Measurements from ENCODE around the gene SOX6. TPM values are rescaled to one million over a fixed set of nuclear protein-coding genes. Genes with fewer than 3 reads are reported as not detected.

SOX6 gene
- total RNA-seq, 1 donor from 2014 or later = 13.4 TPM

GRCh38 chr11:16178273-16178672 lies 178.1 kb downstream of the SOX6 start:
- Mint-ChIP-seq H3K4me3 (ENCODE audit: unreplicated experiment) (no peak overlapping the region), H3K27ac (ENCODE audit: unreplicated experiment) (no peak overlapping the region), H3K36me3 (ENCODE audit: unreplicated experiment) (peaks cover 2% of the 10 kb centered on the region), H3K27me3 (ENCODE audit: unreplicated experiment) (no peaks in the 10 kb centered on the region), H3K4me1 (ENCODE audit: unreplicated experiment) (peaks cover 34% of the 10 kb centered on the region), H3K9me3 (ENCODE audit: unreplicated experiment) (no peaks in the 10 kb centered on the region)
- DNase-seq (ENCODE audit: extremely low spot score, unreplicated experiment) = no peak
- TF ChIP-seq, protein P1, sequence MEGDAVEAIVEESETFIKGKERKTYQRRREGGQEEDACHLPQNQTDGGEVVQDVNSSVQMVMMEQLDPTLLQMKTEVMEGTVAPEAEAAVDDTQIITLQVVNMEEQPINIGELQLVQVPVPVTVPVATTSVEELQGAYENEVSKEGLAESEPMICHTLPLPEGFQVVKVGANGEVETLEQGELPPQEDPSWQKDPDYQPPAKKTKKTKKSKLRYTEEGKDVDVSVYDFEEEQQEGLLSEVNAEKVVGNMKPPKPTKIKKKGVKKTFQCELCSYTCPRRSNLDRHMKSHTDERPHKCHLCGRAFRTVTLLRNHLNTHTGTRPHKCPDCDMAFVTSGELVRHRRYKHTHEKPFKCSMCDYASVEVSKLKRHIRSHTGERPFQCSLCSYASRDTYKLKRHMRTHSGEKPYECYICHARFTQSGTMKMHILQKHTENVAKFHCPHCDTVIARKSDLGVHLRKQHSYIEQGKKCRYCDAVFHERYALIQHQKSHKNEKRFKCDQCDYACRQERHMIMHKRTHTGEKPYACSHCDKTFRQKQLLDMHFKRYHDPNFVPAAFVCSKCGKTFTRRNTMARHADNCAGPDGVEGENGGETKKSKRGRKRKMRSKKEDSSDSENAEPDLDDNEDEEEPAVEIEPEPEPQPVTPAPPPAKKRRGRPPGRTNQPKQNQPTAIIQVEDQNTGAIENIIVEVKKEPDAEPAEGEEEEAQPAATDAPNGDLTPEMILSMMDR (IDR thresholded peaks at IDR 0.05) = no peak

DNA sequence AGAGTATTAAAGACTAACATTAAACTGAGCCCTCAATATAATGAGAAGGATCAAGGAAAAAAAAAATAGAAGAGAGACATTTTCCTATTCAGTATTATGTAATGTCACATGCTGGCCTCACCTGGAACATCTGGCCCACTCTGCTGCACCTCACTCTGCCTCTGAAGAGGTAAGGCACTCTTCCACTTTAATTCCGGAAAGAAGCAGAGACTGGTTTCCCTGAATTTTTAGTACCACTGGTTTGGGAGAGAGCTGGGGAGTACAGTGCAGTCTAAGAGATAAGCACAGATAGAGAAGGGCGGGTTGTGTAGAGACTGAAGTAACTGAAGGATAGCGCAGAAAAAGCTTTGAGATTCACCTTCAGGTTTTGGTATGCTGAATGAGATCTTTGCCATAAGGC lies 178.7 kb downstream of the SOX6 start:
- Mint-ChIP-seq H3K4me1 (ENCODE audit: unreplicated experiment) (peaks cover 34% of the 10 kb centered on the region), H3K36me3 (ENCODE audit: unreplicated experiment) (peaks cover 2% of the 10 kb centered on the region), H3K9me3 (ENCODE audit: unreplicated experiment) (no peaks in the 10 kb centered on the region), H3K27ac (ENCODE audit: unreplicated experiment) (no peak overlapping the region), H3K4me3 (ENCODE audit: unreplicated experiment) (no peak overlapping the region), H3K27me3 (ENCODE audit: unreplicated experiment) (no peaks in the 10 kb centered on the region)
- TF ChIP-seq, protein P1 (IDR thresholded peaks at IDR 0.05) = no peak
- DNase-seq (ENCODE audit: extremely low spot score, unreplicated experiment) = no peak

DNA sequence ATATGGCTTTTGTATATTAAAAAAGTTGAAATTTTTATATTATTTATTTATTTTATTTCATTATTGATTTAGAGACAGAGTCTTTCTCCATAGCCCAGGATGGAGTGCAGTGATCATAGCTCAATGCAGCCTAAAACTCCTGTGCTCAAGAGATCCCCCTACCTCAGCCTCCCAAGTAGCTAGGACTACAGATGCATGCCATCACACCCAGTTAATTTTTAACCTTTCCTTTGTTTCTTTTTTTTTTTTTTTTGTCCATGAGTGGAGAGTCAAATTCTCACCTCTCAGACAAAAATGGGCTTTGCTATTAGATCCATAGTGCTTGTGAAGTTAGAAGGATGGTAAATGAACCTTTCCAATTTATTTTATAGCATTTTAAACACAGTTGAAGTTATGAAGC lies 182.5 kb downstream of the SOX6 start:
- Mint-ChIP-seq H3K36me3 (ENCODE audit: unreplicated experiment) (no peaks in the 10 kb centered on the region), H3K9me3 (ENCODE audit: unreplicated experiment) (no peaks in the 10 kb centered on the region), H3K4me3 (ENCODE audit: unreplicated experiment) (no peak overlapping the region), H3K4me1 (ENCODE audit: unreplicated experiment) (peaks cover 38% of the 10 kb centered on the region), H3K27ac (ENCODE audit: unreplicated experiment) (no peak overlapping the region), H3K27me3 (ENCODE audit: unreplicated experiment) (no peaks in the 10 kb centered on the region)
- TF ChIP-seq, protein P1 (IDR thresholded peaks at IDR 0.05) = no peak
- no peak for DNase-seq (ENCODE audit: extremely low spot score, unreplicated experiment)

GRCh38 chr11:16171882-16172281 lies 184.5 kb downstream of the SOX6 start:
- Mint-ChIP-seq H3K9me3 (ENCODE audit: unreplicated experiment) (no peaks in the 10 kb centered on the region), H3K4me3 (ENCODE audit: unreplicated experiment) (no peak overlapping the region), H3K4me1 (ENCODE audit: unreplicated experiment) (peaks cover 29% of the 10 kb centered on the region), H3K27ac (ENCODE audit: unreplicated experiment) (no peak overlapping the region), H3K27me3 (ENCODE audit: unreplicated experiment) (no peaks in the 10 kb centered on the region), H3K36me3 (ENCODE audit: unreplicated experiment) (no peaks in the 10 kb centered on the region)
- DNase-seq (ENCODE audit: extremely low spot score, unreplicated experiment) = no peak
- TF ChIP-seq, protein P1 (IDR thresholded peaks at IDR 0.05) = no peak

DNA sequence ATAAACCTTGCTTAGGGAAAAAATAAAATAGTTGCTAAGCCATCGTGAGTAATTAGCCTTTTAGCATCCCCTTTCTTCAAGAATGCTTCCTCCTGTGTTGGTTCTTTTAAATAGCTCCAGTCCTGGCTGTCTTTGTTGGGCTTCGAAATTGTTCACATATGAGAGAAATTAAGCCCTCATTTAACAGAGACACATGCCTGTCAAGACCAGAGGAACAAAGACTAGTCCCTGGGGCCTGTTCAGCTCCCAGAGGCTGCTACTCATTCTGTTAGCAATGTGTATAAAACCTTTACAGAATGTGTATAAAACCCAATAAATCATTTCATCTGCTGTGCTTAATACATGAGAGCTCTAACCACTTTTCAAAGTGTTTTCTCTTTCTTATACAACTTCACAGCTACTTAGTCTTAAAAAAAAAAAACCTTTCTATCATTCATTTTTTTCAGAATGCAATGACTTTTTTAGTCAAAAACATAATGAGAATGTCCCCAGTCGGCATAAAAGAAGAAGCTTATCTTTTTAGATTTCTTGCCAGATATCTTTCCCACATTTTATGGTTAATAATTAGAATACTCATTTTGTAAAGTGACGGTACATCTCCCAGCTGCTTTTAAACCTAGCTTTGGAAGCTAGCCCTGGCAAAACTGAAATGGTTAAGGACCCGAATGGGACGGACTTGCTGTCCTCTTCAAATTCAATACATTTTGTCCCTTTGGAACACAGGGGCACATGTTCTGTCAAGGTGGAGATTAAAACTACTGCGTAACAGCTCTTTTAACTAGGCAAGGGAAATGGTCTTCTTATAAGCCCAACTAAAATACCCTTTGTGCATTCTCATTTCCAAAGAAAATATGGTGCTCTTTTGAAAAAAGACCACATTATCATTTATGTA lies 186.1 kb downstream of the SOX6 start:
- H3K27me3 Mint-ChIP-seq (ENCODE audit: unreplicated experiment) = no peaks in the 10 kb centered on the region
- H3K27ac Mint-ChIP-seq (ENCODE audit: unreplicated experiment) = peak overlapping the region; percentile 81

More for the DNA sequence above, 186.1 kb downstream of the SOX6 start:
- Mint-ChIP-seq H3K9me3 (ENCODE audit: unreplicated experiment) (no peaks in the 10 kb centered on the region), H3K4me3 (ENCODE audit: unreplicated experiment) (no peak overlapping the region), H3K36me3 (ENCODE audit: unreplicated experiment) (no peaks in the 10 kb centered on the region), H3K4me1 (ENCODE audit: unreplicated experiment) (peaks cover 29% of the 10 kb centered on the region)
- TF ChIP-seq, protein P1 (IDR thresholded peaks at IDR 0.05) = no peak
- DNase-seq (ENCODE audit: extremely low spot score, unreplicated experiment) = no peak
